K562 (cell line): ENCODE results near the gene MFAP3L. TPM values are rescaled to one million over a fixed set of nuclear protein-coding genes. Genes with fewer than 3 reads are reported as not detected.
A peak's percentile ranks its signal among the peaks of the same experiment; 100 is the strongest.

Experiments used
- ATF7 ChIP-seq: fragments of 450-650 bp; IDR thresholded peaks from 2 replicates; pipeline ENCODE4 v1.7.1; 2014; ENCODE audit warnings: mild to moderate bottlenecking, moderate library complexity
- CEBPG ChIP-seq, 3 experiments: fragments of 200-800 bp in 1 of 3; sonication (Bioruptor generic) in 1 of 3; sonication (generic) in 1 of 3; formaldehyde crosslinking in 1 of 3; IDR thresholded peaks in 2 of 3; conservative IDR thresholded peaks in 1 of 3; 2 replicates each; pipeline versions ENCODE4 v1.6.1 to v1.8.0; 2016 to 2022; ENCODE audit warnings: missing compliant biosample characterization in 2 of 3, missing genetic modification characterization in 2 of 3, mild to moderate bottlenecking in 1 of 3, missing genetic modification reagents in 1 of 3
- CXXC5 ChIP-seq: fragments of 250-450 bp; sonication (Bioruptor Pico); IDR thresholded peaks from 2 replicates; pipeline ENCODE4 v1.8.0; 2022; ENCODE audit warnings: inconsistent platforms, mild to moderate bottlenecking, moderate library complexity
- HMGN3 ChIP-seq: IDR thresholded peaks from 2 replicates; pipeline ENCODE4 v1.6.1; 2011; ENCODE audit warnings: borderline replicate concordance, low read depth, mild to moderate bottlenecking, mixed read lengths, low read length; ENCODE audit not compliant: insufficient read length; ENCODE audit errors: extremely low read depth
- HNRNPL ChIP-seq: fragments of 200-400 bp; formaldehyde crosslinking; IDR thresholded peaks from 2 replicates; pipeline ENCODE4 v1.6.1; 2017; ENCODE audit warnings: low read depth, mild to moderate bottlenecking, low read length
- JUND ChIP-seq, 2 experiments: IDR thresholded peaks; 2 replicates in 1 of 2; 3 replicates in 1 of 2; pipeline ENCODE4 v1.6.1; 2011; ENCODE audit warnings: borderline replicate concordance in 2 of 2, low read depth in 2 of 2, low read length in 2 of 2, improper control_type of control experiment in 1 of 2, missing biosample characterization in 1 of 2, missing genetic modification characterization in 1 of 2, missing genetic modification reagents in 1 of 2
- MYC ChIP-seq, 2 experiments: fragments of 250-450 bp in 1 of 2; sonication (Bioruptor Pico) in 1 of 2; IDR thresholded peaks; 2 replicates each; pipeline versions ENCODE4 v1.5.1 to v1.6.1; 2012 to 2021; ENCODE audit warnings: low read depth in 2 of 2, borderline replicate concordance in 1 of 2, improper control_type of control experiment in 1 of 2, low read length in 1 of 2, mild to moderate bottlenecking in 1 of 2, moderate library complexity in 1 of 2
- NONO ChIP-seq, 2 experiments: fragments of 200-400 bp in 1 of 2; fragments of 450-650 bp in 1 of 2; formaldehyde crosslinking in 1 of 2; IDR thresholded peaks; 2 replicates each; pipeline ENCODE4 v1.6.1; 2017; ENCODE audit warnings: low read depth in 2 of 2, mild to moderate bottlenecking in 2 of 2, moderate library complexity in 2 of 2, low read length in 1 of 2
- POLR2B ChIP-seq: fragments of 450-650 bp; IDR thresholded peaks from 2 replicates; pipeline ENCODE4 v1.6.1; 2018; ENCODE audit warnings: low read depth; ENCODE audit not compliant: partially characterized antibody
- POLR2G ChIP-seq: fragments of 200-400 bp; formaldehyde crosslinking; IDR thresholded peaks from 2 replicates; pipeline ENCODE4 v1.6.1; 2017; ENCODE audit warnings: low read depth, mild to moderate bottlenecking, antibody characterized with exemption, low read length, moderate library complexity
- POLR2H ChIP-seq: IDR thresholded peaks from 2 replicates; pipeline ENCODE4 v1.6.1; 2016; ENCODE audit warnings: missing genetic modification characterization, low read depth, mild to moderate bottlenecking, control low read depth, missing compliant biosample characterization, moderate library complexity
- SUPT5H ChIP-seq: fragments of 450-650 bp; IDR thresholded peaks from 2 replicates; pipeline ENCODE4 v1.6.1; 2016
- ZBTB49 ChIP-seq: sonication (generic); formaldehyde crosslinking; IDR thresholded peaks from 2 replicates; pipeline ENCODE4 v1.8.0; 2022; ENCODE audit warnings: missing genetic modification reagents, mild to moderate bottlenecking, borderline replicate concordance
- ZBTB9 ChIP-seq: fragments of 450-650 bp; formaldehyde crosslinking; IDR thresholded peaks from 2 replicates; pipeline ENCODE4 v1.4.0; 2020; ENCODE audit warnings: mild to moderate bottlenecking, moderate library complexity
- ZNF384 ChIP-seq: IDR thresholded peaks from 2 replicates; pipeline ENCODE4 v1.6.1; 2012; ENCODE audit warnings: low read depth, low read length, improper control_type of control experiment
- ZNF586 ChIP-seq: fragments of 450-650 bp; formaldehyde crosslinking; conservative IDR thresholded peaks from 2 replicates; pipeline ENCODE4 v1.4.0; 2020; ENCODE audit warnings: mild to moderate bottlenecking, moderate library complexity
- polyA plus RNA-seq, 8 experiments: library from polyadenylated mRNA; depleted of rRNA in 4 of 8; stranded (reverse) in 5 of 8; unstranded in 3 of 8; fragments of >200 nt; fragmentation: Nextera tagmentation in 2 of 8; fragmentation: Illumina TruSeq in 1 of 8; extraction: Ambion mirVana in 2 of 8; extraction: Trizol in 1 of 8; gene quantifications; 2 replicates each; pipeline versions ENCODE4 v1.2.1 to v1.2.3, GENCODE V29; 2011 to 2014; ENCODE audit warnings: inconsistent platforms in 1 of 8, missing spikeins in 1 of 8
- total RNA-seq, 7 experiments: library from RNA; depleted of rRNA in 6 of 7; stranded (reverse); fragments of >200 nt in 6 of 7; fragmentation: Illumina TruSeq in 2 of 7; extraction: Trizol in 2 of 7; gene quantifications; 2 replicates each; pipeline versions ENCODE4 v1.2.1 to v1.2.3, GENCODE V29; 2011 to 2021; ENCODE audit warnings: low replicate concordance in 1 of 7
- TF ChIP-seq, protein P1 (sequence below): fragments of 450-650 bp; formaldehyde crosslinking; IDR thresholded peaks from 2 replicates; pipeline ENCODE4 v1.4.0; 2022; ENCODE audit warnings: mild to moderate bottlenecking, moderate library complexity
- TF ChIP-seq, protein P2 (sequence below), 2 experiments: IDR thresholded peaks; 2 replicates each; pipeline ENCODE4 v1.6.1; 2011; ENCODE audit warnings: borderline replicate concordance in 1 of 2, control low read depth in 1 of 2, low read depth in 1 of 2, low read length in 1 of 2, mild to moderate bottlenecking in 1 of 2, mixed read lengths in 1 of 2, moderate library complexity in 1 of 2; ENCODE audit not compliant: insufficient read depth in 1 of 2, insufficient read length in 1 of 2, poor library complexity in 1 of 2, severe bottlenecking in 1 of 2; ENCODE audit errors: extremely low read depth in 1 of 2

The MFAP3L gene
- total and polyA plus RNA-seq, 9 of the 15 experiments (the other 6 are each of a cell fraction or from before 2014, with no cell fraction given) = 0.06 to 0.25 (median 0.20) TPM; not detected in 3

GRCh38 chr4:170026253-170027021 is at the start of gene MFAP3L (continued):
- TF ChIP-seq, protein P1, sequence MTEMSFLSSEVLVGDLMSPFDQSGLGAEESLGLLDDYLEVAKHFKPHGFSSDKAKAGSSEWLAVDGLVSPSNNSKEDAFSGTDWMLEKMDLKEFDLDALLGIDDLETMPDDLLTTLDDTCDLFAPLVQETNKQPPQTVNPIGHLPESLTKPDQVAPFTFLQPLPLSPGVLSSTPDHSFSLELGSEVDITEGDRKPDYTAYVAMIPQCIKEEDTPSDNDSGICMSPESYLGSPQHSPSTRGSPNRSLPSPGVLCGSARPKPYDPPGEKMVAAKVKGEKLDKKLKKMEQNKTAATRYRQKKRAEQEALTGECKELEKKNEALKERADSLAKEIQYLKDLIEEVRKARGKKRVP (CRISPR knock-in tag) = no peak
- TF ChIP-seq ATF7 (0 out of 2 replicates have a peak, but pooled peaks have one; percentile 13), JUND (IDR thresholded peaks at IDR 0.05; ENCODE audit: borderline replicate concordance, low read depth, low read length) (0 out of 2 replicates have a peak, but pooled peaks have one; percentile 16), JUND (tag; IDR thresholded peaks at IDR 0.05; ENCODE audit: borderline replicate concordance, low read depth, low read length) (no peak), POLR2G (peak; percentile 90), CXXC5 (peak; percentile 91), ZBTB9 (CRISPR knock-in tag) (0 out of 2 replicates have a peak, but pooled peaks have one; percentile 18), ZNF586 (no peak), ZBTB49 (CRISPR knock-in tag) (no peak), MYC (IDR thresholded peaks at IDR 0.05; ENCODE audit: low read depth, low read length) (no peak), MYC (CRISPR knock-in tag; IDR thresholded peaks at IDR 0.05; ENCODE audit: borderline replicate concordance, low read depth) (0 out of 2 replicates have a peak, but pooled peaks have one; percentile 34), NONO (IDR thresholded peaks at IDR 0.05; ENCODE audit: low read depth in 2 of 2, low read length in 1 of 2) (peak in 1 of 2 experiments; percentile 73; a peak in 1 of 4 replicates), SUPT5H (peak; percentile 53; the same call in 1 of the 2 replicates), POLR2B (peak; percentile 35), HNRNPL (0 out of 2 replicates have a peak, but pooled peaks have one; percentile 38), ZNF384 (0 out of 2 replicates have a peak, but pooled peaks have one; percentile 22), POLR2H (tag) (no peak), CEBPG (CRISPR knock-in tag; IDR thresholded peaks at IDR 0.05) (peak; percentile 26; the same call in 1 of the 2 replicates), CEBPG (tag; conservative IDR thresholded peaks at IDR 0.05 in 1 of 2, IDR thresholded peaks at IDR 0.05 in 1 of 2) (no peak), HMGN3 (peak; percentile 47)
- TF ChIP-seq, protein P2, sequence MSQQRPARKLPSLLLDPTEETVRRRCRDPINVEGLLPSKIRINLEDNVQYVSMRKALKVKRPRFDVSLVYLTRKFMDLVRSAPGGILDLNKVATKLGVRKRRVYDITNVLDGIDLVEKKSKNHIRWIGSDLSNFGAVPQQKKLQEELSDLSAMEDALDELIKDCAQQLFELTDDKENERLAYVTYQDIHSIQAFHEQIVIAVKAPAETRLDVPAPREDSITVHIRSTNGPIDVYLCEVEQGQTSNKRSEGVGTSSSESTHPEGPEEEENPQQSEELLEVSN (IDR thresholded peaks at IDR 0.05; ENCODE audit: borderline replicate concordance in 1 of 2, extremely low read depth in 1 of 2, insufficient read depth in 1 of 2, insufficient read length in 1 of 2, low read depth in 1 of 2, low read length in 1 of 2, poor library complexity in 1 of 2, severe bottlenecking in 1 of 2) = peak; percentile 81 to 89
